Stimulated activated CD4-positive, alpha-beta T cell treated with anti-CD3 and anti-CD28 coated beads, Interleukin-15, amount 100 ng/mL, for 24 hours (primary cell): ENCODE data around the gene CD58.

Source experiments
- DNase-seq: peaks from one replicate; pipeline ENCODE4 v3.0.0-alpha.2; 2020

CD58 gene

GRCh38 chr1:116508085-116508983 lies 62.5 kb downstream of the CD58 start:
- DNase-seq = no peak

- no peak for DNase-seq
Measured at GRCh38 chr1:116507631-116508030, 63.2 kb downstream of the CD58 start.

GRCh38 chr1:116506132-116507004 lies 64.5 kb downstream of the CD58 start:
- DNase-seq = no peak

GRCh38 chr1:116504308-116505156 lies 66.3 kb downstream of the CD58 start:
- peak; percentile 87 for DNase-seq

GRCh38 chr1:116503546-116504307 lies 67.1 kb downstream of the CD58 start:
- DNase-seq = no peak

GRCh38 chr1:116502671-116503314 lies 68.0 kb downstream of the CD58 start:
- DNase-seq = no peak

- no peak for DNase-seq
Measured at GRCh38 chr1:116501870-116502244, 69.0 kb downstream of the CD58 start.

- no peak for DNase-seq
Measured at GRCh38 chr1:116501125-116501869, 69.5 kb downstream of the CD58 start.

GRCh38 chr1:116498789-116499628 lies 71.8 kb downstream of the CD58 start:
- peak; percentile 53 for DNase-seq

- DNase-seq = no peak
Measured at GRCh38 chr1:116497656-116498055, 73.2 kb downstream of the CD58 start.

GRCh38 chr1:116496898-116497297 lies 73.9 kb downstream of the CD58 start:
- DNase-seq = no peak

GRCh38 chr1:116496380-116496779 lies 74.4 kb downstream of the CD58 start:
- DNase-seq = no peak

GRCh38 chr1:116495535-116495934 lies 75.3 kb downstream of the CD58 start:
- DNase-seq = no peak

GRCh38 chr1:116494745-116495144 lies 76.1 kb downstream of the CD58 start:
- no peak for DNase-seq

GRCh38 chr1:116494353-116494692 lies 76.5 kb downstream of the CD58 start:
- no peak for DNase-seq

- DNase-seq = no peak
Measured at GRCh38 chr1:116493484-116494352, 77.1 kb downstream of the CD58 start.

- DNase-seq = no peak
Measured at GRCh38 chr1:116493036-116493435, 77.8 kb downstream of the CD58 start.

- no peak for DNase-seq
Measured at GRCh38 chr1:116492358-116492811, 78.4 kb downstream of the CD58 start.
